ENCODE measurements around the gene KDM5A.
"Not testable (repeated sequence)": the region's sequence is repeated elsewhere in the genome, so short reads cannot be mapped to it uniquely, and the experiment has no call there.

Gene KDM5A

GRCh38 chr12:242496-242895, 146.6 kb downstream of the KDM5A start:
- Mint-ChIP-seq H3K27ac (no peak overlapping the region), H3K27me3 (peaks cover 6% of the 10 kb centered on the region), H3K4me3 (no peak overlapping the region), H3K36me3 (peaks cover 2% of the 10 kb centered on the region), H3K9me3 (peaks cover under 1% of the 10 kb centered on the region), H3K4me1 (no peaks in the 10 kb centered on the region)

DNA sequence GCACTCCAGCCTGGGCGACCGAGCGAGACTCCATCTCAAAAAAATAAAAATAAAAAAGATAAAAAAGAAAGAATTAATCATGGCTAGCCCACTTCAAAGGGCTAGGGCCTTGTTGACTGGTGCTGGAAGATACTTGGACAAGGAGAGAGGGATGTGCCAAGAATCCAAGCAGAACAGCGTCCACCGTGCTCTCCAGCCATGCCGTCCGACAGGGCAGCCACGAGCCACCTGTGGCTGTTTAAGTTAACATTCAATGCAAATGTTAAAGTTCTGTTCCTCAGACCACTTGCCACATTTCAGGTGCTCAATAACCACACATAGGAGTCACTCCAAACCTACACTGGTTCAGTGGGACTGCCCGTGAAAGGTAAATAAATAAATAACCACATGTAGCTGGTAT, 147.9 kb downstream of the KDM5A start:
- H3K27ac Mint-ChIP-seq: no peak overlapping the region
- H3K36me3 Mint-ChIP-seq: no peaks in the 10 kb centered on the region
- peaks cover 6% of the 10 kb centered on the region for H3K27me3 Mint-ChIP-seq
- no peaks in the 10 kb centered on the region for H3K4me1 Mint-ChIP-seq
- no peaks in the 10 kb centered on the region for H3K9me3 Mint-ChIP-seq
- no peak overlapping the region for H3K4me3 Mint-ChIP-seq

DNA sequence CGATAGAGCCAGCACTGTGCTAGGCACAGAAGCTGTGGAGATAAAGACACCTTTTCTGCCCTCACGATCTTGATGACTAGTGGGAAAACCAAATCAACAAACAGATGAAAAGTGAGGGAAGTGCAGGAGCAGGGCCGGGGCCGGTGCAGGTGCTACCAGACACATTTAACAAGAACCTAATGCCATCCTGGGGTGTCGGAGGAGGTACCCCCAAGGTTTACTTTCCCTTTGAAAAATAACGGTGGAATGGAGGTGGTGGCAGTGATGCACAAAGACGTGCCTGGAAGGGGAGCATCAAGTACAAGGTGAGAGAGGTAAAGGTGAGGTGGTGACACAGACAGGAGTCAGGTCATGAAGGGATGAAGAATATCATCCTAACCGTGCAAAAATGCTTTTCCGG, 148.6 kb downstream of the KDM5A start:
- H3K27me3 Mint-ChIP-seq: peaks cover 7% of the 10 kb centered on the region
- no peaks in the 10 kb centered on the region for H3K9me3 Mint-ChIP-seq
- no peaks in the 10 kb centered on the region for H3K4me1 Mint-ChIP-seq
- no peaks in the 10 kb centered on the region for H3K36me3 Mint-ChIP-seq
- H3K27ac Mint-ChIP-seq: no peak overlapping the region
- H3K4me3 Mint-ChIP-seq: no peak overlapping the region

DNA sequence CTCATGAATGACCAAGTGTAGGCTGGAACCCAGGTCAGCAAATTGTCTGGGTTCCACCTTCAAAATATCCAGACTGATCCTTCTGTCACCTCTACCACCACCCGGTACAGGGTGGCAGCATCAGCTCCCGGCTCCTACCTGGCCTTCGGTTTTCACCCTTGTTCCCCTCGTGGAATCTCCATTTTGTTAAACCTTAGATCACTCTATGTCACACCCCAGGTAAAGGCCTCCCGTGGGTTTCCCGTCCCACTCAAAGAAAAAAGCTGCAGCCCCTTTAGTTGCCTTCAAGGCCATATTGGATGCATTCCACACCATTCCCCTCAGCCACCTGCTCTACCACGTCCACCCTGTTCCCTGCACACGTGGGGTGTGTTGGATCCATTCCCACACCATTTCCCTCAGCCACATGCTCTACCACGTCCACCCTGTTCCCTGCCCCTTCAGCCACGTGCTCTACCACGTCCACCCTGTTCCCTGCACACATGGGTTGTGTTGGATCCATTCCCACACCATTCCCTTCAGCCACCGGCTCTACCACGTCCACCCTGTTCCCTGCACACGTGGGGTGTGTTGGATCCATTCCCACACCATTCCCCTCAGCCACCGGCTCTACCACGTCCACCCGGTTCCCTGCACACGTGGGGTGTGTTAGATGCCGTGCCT, 150.3 kb downstream of the KDM5A start:
- Mint-ChIP-seq H3K27ac (no peak overlapping the region), H3K4me3 (no peak overlapping the region), H3K36me3 (no peaks in the 10 kb centered on the region), H3K9me3 (no peaks in the 10 kb centered on the region), H3K27me3 (peaks cover 4% of the 10 kb centered on the region), H3K4me1 (no peaks in the 10 kb centered on the region)

DNA sequence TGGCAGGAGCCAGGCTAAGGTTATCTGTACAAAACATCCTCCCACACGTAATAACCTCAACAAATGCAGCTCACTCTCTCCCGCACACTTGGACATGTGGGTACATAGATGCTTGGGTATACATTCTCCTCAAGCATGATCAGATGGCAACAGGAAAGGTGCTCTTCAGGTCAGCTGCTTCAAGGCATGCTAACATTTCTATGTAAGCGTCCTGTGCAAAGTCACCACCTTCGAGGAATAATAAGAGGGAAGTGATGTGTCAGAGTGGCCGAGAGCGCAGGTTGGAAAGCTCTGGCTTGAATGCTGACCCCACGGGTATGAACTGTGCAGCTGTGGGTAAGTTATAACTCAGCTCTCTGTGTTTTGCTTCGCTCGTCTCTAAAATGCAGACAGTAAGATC, 151.0 kb downstream of the KDM5A start:
- no peaks in the 10 kb centered on the region for H3K9me3 Mint-ChIP-seq
- no peaks in the 10 kb centered on the region for H3K4me1 Mint-ChIP-seq
- H3K36me3 Mint-ChIP-seq: no peaks in the 10 kb centered on the region
- H3K27ac Mint-ChIP-seq: no peak overlapping the region
- peaks cover 3% of the 10 kb centered on the region for H3K27me3 Mint-ChIP-seq
- no peak overlapping the region for H3K4me3 Mint-ChIP-seq

- peaks cover 3% of the 10 kb centered on the region for H3K27me3 Mint-ChIP-seq
- no peaks in the 10 kb centered on the region for H3K36me3 Mint-ChIP-seq
- no peak overlapping the region for H3K4me3 Mint-ChIP-seq
- no peak overlapping the region for H3K27ac Mint-ChIP-seq
- no peaks in the 10 kb centered on the region for H3K4me1 Mint-ChIP-seq
- H3K9me3 Mint-ChIP-seq: no peaks in the 10 kb centered on the region
Measured at GRCh38 chr12:237026-237815, 151.9 kb downstream of the KDM5A start.

DNA sequence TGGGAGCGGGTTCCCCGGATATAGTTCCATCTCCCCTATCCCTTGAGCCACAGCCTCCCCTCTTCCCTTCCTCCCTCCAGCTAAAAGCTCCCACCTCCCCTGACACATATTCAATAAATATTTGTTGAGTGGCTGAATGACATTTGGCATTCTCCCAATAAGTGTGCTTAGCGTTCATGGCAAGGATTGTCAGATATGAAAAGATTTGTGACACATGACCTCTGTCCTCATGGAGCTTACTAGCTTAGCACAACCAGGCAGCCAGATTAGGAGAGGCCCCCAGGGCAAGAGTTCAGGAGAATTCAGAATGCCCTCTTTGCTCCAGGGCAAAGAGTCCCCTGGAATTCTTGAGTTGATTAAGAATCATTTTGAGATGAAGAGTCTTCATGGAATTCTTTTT, 152.7 kb downstream of the KDM5A start:
- Mint-ChIP-seq H3K36me3 (no peaks in the 10 kb centered on the region), H3K27me3 (peaks cover 1% of the 10 kb centered on the region), H3K27ac (no peak overlapping the region), H3K4me3 (no peak overlapping the region), H3K4me1 (no peaks in the 10 kb centered on the region), H3K9me3 (no peaks in the 10 kb centered on the region)

DNA sequence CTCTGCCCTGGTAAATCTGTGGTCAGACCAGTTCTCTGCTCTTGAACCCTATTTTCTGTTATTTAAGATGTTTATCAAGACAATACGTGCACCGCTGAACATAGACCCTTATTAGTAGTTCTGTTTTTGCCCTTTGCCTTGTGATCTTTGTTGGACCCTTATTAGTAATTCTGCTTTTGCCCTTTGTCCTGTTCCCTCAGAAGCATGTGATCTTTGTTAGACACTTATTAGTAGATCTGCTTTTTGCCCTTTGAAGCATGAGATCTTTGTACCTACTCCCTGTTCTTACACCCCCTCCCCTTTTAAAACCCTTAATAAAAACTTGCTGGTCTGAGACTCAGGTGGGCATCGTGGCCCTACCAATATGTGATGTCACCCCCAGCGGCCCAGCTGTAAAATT, 153.2 kb downstream of the KDM5A start:
- not testable (repeated sequence) for H3K4me3 Mint-ChIP-seq, H3K27ac Mint-ChIP-seq, H3K9me3 Mint-ChIP-seq, H3K36me3 Mint-ChIP-seq, H3K4me1 Mint-ChIP-seq, H3K27me3 Mint-ChIP-seq

DNA sequence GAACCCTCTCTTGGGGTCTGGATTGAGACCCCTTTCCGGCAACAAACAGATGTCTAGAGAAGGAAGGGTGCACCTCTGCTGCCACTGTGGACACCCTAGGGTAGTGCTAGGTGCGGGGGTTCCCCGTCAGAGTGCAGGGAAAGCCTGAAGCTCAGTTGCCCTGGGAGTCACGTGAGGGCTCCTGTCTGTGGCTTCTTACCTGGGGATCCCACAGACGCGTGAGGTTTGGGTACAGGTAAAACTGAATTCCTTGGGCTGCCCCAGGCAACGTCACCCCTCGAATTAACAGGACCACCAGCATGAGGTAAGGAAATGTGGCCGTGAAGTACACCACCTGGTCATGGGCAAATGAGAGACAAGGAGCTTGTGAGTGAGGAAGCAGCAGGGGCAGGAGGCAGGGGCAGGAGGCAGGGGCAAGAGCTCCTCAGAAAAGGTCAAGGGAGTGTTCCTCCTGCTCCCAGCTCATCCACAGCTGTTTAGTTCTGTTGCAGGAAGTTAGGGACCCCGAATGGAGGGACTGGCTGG, 154.2 kb downstream of the KDM5A start:
- peaks cover 1% of the 10 kb centered on the region for H3K27me3 Mint-ChIP-seq
- H3K4me1 Mint-ChIP-seq: no peaks in the 10 kb centered on the region
- no peak overlapping the region for H3K27ac Mint-ChIP-seq
- no peaks in the 10 kb centered on the region for H3K36me3 Mint-ChIP-seq
- H3K9me3 Mint-ChIP-seq: no peaks in the 10 kb centered on the region
- no peak overlapping the region for H3K4me3 Mint-ChIP-seq

DNA sequence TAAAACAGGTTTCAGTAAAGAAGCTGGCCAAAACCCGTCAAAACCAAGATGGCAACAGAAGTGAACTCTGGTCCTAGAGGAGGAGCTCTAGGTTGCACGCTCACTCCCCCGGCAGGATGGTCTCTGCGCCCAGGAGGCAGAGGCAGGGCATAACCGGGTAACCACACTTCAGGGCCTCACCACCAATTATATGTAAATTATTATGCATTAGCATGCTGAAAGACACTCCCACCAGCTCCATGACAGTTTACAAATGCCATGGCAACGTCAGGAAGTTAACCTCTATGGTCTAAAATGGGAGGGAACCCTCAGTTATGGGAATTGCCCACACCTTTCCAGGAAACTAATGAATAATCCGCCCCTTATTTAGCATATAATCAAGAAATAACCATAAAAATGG, 155.1 kb downstream of the KDM5A start:
- Mint-ChIP-seq H3K36me3 (no peaks in the 10 kb centered on the region), H3K27me3 (peaks cover 1% of the 10 kb centered on the region), H3K4me3 (no peak overlapping the region), H3K9me3 (no peaks in the 10 kb centered on the region), H3K27ac (no peak overlapping the region), H3K4me1 (no peaks in the 10 kb centered on the region)

DNA sequence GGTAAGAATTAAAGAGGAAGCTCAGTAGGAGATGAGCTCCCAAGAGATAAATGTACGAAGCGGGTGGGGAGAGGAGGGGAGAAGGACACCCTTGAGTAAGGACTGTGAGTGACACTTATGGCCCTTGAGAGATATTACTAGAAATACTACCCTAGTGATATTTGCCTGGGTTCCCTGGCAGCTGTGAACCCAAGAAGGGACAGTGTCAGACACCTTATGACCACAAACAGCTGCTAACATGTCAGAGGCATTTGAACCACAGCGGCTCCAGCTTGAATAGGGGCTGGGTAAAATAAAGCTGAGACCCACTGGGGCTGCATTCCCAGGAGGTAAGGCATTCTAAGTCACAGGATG, 155.5 kb downstream of the KDM5A start:
- H3K27ac Mint-ChIP-seq: no peak overlapping the region
- no peaks in the 10 kb centered on the region for H3K9me3 Mint-ChIP-seq
- H3K4me1 Mint-ChIP-seq: no peaks in the 10 kb centered on the region
- no peak overlapping the region for H3K4me3 Mint-ChIP-seq
- H3K27me3 Mint-ChIP-seq: peaks cover 1% of the 10 kb centered on the region
- H3K36me3 Mint-ChIP-seq: no peaks in the 10 kb centered on the region

DNA sequence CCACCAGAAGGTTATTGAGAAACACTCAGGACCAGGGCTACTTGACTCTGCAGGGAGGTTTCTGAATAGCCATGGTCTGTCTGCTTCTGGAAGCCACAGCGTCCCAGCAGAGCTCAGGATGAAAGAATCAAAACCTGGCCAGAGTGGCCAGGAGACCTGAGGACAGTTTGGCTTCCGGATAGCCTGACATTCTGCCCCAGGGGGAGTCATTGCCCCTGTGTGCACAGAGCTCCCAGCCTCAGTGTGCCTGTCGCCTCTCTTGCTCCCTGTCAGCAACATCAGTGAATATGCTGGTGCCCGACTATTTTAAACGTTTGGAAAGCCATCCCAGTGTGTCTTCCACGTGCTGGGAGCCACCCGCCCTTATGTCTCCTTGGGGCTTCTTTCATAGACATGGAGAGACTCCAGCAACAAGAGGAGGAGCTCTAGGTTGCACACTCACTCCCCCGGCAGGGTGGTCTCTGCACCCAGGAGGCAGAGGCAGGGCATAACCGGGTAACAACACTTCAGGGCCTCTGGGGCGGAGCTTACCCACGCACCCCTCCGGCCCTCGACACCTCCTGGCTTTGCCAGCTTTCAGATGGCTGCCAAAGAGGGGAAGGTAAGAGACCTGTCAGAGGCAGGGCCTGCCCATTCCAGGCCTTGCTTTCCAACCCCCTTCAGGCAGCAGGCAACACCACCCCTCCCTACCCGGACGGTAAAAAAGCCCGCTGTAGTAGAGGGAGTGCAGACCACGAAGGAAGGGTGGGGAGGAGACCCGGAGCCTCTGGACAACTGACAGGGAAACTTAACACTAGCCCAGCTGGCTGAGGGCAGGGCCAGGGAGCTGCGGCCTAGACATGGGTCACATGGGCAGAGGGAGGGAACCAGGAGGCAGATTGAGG, 156.1 kb downstream of the KDM5A start:
- Mint-ChIP-seq H3K27me3 (peaks cover 1% of the 10 kb centered on the region), H3K27ac (no peak overlapping the region), H3K9me3 (no peaks in the 10 kb centered on the region), H3K36me3 (no peaks in the 10 kb centered on the region), H3K4me1 (no peaks in the 10 kb centered on the region), H3K4me3 (no peak overlapping the region)

- Mint-ChIP-seq H3K27ac (no peak overlapping the region), H3K4me3 (no peak overlapping the region), H3K27me3 (peaks cover 1% of the 10 kb centered on the region), H3K4me1 (no peaks in the 10 kb centered on the region), H3K36me3 (no peaks in the 10 kb centered on the region), H3K9me3 (no peaks in the 10 kb centered on the region)
Measured at GRCh38 chr12:230925-231671, 158.0 kb downstream of the KDM5A start.
